ENCODE data around the gene EIF3I. TPM values are rescaled to one million over a fixed set of nuclear protein-coding genes. Genes with fewer than 3 reads are reported as not detected.
A peak's percentile ranks its signal among the peaks of the same experiment; 100 is the strongest.

The EIF3I gene
- total RNA-seq, 1 experiment from 2014 or later = 517 TPM

- no peak for DNase-seq (ENCODE audit: low read depth)
Observed at GRCh38 chr1:32198237-32199042, 23.8 kb upstream of the EIF3I start.

GRCh38 chr1:32199043-32199716 is 23.0 kb upstream of the EIF3I start:
- DNase-seq (ENCODE audit: low read depth) = no peak

- DNase-seq (ENCODE audit: low read depth) = no peak
Observed at GRCh38 chr1:32199717-32200072, 22.5 kb upstream of the EIF3I start.

- peak; percentile 64 for DNase-seq (ENCODE audit: low read depth)
Observed at GRCh38 chr1:32200226-32201010, 21.8 kb upstream of the EIF3I start, which contains the start of gene CCDC28B. TSS of gene CCDC28B (plus strand) at chr1:32200595. CDS start at chr1:32201936, 1,341 bp downstream.

- no peak for DNase-seq (ENCODE audit: low read depth)
Observed at GRCh38 chr1:32201011-32201855, 21.0 kb upstream of the EIF3I start.

- no peak for DNase-seq (ENCODE audit: low read depth)
Observed at GRCh38 chr1:32204943-32205361, 17.3 kb upstream of the EIF3I start.

- DNase-seq (ENCODE audit: low read depth) = peak; percentile 89
Observed at GRCh38 chr1:32205401-32206370, 16.5 kb upstream of the EIF3I start, which contains the start of gene IQCC. TSS of gene IQCC (plus strand) at chr1:32205671. CDS start at chr1:32205682, 11 bp downstream.

- DNase-seq (ENCODE audit: low read depth) = no peak
Observed at GRCh38 chr1:32208469-32208868, 13.7 kb upstream of the EIF3I start.

- DNase-seq (ENCODE audit: low read depth) = peak; percentile 93
Observed at GRCh38 chr1:32208891-32209328, 13.3 kb upstream of the EIF3I start, which contains the start of gene DCDC2B. TSS of gene DCDC2B (plus strand) at chr1:32209089. CDS start at chr1:32209094, 5 bp downstream.

GRCh38 chr1:32215629-32216480 is 6.4 kb upstream of the EIF3I start:
- DNase-seq (ENCODE audit: low read depth) = peak; percentile 74

- DNase-seq (ENCODE audit: low read depth) = no peak
Observed at GRCh38 chr1:32216566-32216965, 5.6 kb upstream of the EIF3I start.

GRCh38 chr1:32219022-32219421 is 3.2 kb upstream of the EIF3I start:
- no peak for DNase-seq (ENCODE audit: low read depth)

- DNase-seq (ENCODE audit: low read depth) = no peak
Observed at GRCh38 chr1:32220746-32221580, 1.2 kb upstream of the EIF3I start.

- DNase-seq (ENCODE audit: low read depth) = no peak
Observed at GRCh38 chr1:32221581-32221979, 627 bp upstream of the EIF3I start.

GRCh38 chr1:32223683-32224082 is 1.5 kb downstream of the EIF3I start:
- DNase-seq (ENCODE audit: low read depth) = no peak

GRCh38 chr1:32224285-32224684 is 2.1 kb downstream of the EIF3I start:
- DNase-seq (ENCODE audit: low read depth) = no peak

GRCh38 chr1:32228771-32229170 is 6.6 kb downstream of the EIF3I start:
- DNase-seq (ENCODE audit: low read depth) = peak; percentile 38

GRCh38 chr1:32231843-32232432 is 9.7 kb downstream of the EIF3I start:
- DNase-seq (ENCODE audit: low read depth) = no peak

Data from M059J (cell line).